GM19193 (cell line): ENCODE results near the gene GABBR2.

Experiments used
- POLR2A ChIP-seq: IDR thresholded peaks from 4 replicates; pipeline ENCODE4 v1.6.1; 2011; ENCODE audit not compliant: insufficient read depth, insufficient read length; ENCODE audit errors: extremely low read depth

GABBR2 gene

GRCh38 chr9:98702835-98703380 is 5.8 kb downstream of the GABBR2 start:
- TF ChIP-seq POLR2A = no peak

GRCh38 chr9:98702340-98702739 is 6.4 kb downstream of the GABBR2 start:
- TF ChIP-seq POLR2A = no peak

GRCh38 chr9:98701576-98701975 is 7.2 kb downstream of the GABBR2 start:
- no peak for TF ChIP-seq POLR2A

DNA sequence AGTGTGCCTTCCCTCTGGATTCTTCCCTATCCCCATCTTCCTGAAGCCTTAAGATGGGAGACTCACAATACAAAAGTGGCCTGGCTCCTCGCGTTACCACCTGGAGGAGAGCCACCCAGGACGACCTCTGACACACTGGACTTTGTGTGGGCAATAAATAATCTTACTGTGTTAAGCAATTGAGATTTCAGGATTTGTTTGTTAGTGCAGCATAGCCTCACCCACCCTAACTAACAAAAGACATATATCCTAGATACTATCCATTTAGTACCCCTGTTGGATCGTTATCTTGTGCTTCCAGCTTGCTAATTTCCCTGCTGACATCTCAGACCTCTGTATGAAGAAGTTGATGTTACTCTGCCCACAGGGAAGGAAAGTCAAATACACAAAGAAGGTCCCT is 7.9 kb downstream of the GABBR2 start:
- TF ChIP-seq POLR2A = no peak

- no peak for TF ChIP-seq POLR2A
Observed at GRCh38 chr9:98698856-98699255, 9.9 kb downstream of the GABBR2 start.

DNA sequence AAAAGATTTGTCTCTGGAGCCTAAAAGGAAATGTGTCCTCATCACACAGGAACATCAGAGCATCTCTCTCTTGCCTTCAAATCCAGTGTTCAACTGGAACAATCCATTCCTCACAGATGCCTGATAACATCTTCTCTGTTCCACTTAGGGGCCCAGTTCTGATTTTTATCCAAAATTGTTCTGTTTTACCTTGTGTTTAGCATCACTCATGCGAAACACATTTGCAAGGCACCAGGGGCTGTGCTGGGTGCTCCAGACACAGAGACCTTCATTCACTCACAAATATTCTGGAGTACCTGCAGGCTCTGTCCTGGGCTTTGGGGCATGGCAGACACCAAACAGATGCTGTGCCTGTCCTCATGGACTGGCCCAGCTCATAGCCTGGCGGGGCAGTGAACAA is 13.8 kb downstream of the GABBR2 start:
- no peak for TF ChIP-seq POLR2A

DNA sequence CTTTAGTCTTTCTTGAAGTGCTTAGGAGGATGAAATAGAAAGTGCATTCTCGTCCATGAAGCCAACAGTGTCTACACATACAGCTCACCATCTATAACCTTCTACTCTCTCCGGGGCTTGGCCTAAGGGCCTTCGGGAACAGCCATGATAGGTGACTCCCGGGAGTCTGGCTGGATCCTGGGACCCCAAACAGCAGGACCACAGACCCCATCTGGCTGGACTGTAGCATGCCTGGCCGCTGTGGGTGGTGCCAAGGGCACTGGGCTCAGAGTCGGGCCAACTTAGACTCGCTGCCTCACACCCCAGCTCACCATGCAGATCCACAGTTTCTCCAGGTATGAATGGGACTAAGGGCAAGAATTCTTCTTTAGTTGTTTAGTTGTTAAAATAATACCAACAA is 16.3 kb downstream of the GABBR2 start:
- TF ChIP-seq POLR2A = no peak

- TF ChIP-seq POLR2A = no peak
Observed at GRCh38 chr9:98691890-98692289, 16.8 kb downstream of the GABBR2 start.

DNA sequence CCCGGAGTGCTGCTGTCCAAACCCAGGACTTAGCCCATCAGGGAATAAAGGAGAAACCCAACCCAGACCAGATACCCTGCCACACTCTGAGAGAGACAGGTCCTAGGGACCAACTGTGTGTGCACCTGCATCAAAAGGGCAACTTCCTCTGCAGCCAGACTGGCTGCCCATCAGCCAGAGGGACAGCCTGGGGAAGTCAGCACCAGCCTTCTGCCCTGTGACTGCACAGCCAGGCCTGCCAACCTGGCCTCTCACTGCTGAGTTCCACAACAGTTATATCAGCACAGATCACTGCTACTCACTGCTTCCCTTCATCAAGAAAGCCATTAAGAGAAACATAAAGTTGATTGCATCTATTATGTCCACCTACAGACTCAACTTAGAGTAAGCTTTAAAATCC is 18.0 kb downstream of the GABBR2 start:
- no peak for TF ChIP-seq POLR2A

GRCh38 chr9:98688710-98689495 is 19.8 kb downstream of the GABBR2 start:
- no peak for TF ChIP-seq POLR2A

GRCh38 chr9:98687911-98688310 is 20.8 kb downstream of the GABBR2 start:
- TF ChIP-seq POLR2A = no peak

- no peak for TF ChIP-seq POLR2A
Observed at GRCh38 chr9:98686961-98687855, 21.5 kb downstream of the GABBR2 start.

GRCh38 chr9:98678244-98678842 is 30.4 kb downstream of the GABBR2 start:
- TF ChIP-seq POLR2A = no peak

- TF ChIP-seq POLR2A = no peak
Observed at GRCh38 chr9:98673681-98674080, 35.1 kb downstream of the GABBR2 start.

- TF ChIP-seq POLR2A = no peak
Observed at GRCh38 chr9:98667005-98667640, 41.6 kb downstream of the GABBR2 start.
